ENCODE results near the gene CNNM2.
"Not testable (repeated sequence)": the region's sequence is repeated elsewhere in the genome, so short reads cannot be mapped to it uniquely, and the experiment has no call there.

The CNNM2 gene

GRCh38 chr10:103062854-103063590, 144.9 kb downstream of the CNNM2 start:
- no peak for TF ChIP-seq EZH2phosphoT487 (conservative IDR thresholded peaks at IDR 0.05; ENCODE audit: low read length)
- no peak for TF ChIP-seq CTCF (IDR thresholded peaks at IDR 0.05; ENCODE audit: insufficient read depth, low read length, poor library complexity, severe bottlenecking)
- H3K27me3 ChIP-seq (ENCODE audit: low read length) = no peaks in the 10 kb centered on the region
- H3K9ac ChIP-seq (ENCODE audit: low read length) = no peak overlapping the region
- no peaks in the 10 kb centered on the region for H3K9me3 ChIP-seq (ENCODE audit: insufficient read depth, low read length)
- H3K36me3 ChIP-seq (ENCODE audit: low read length) = no peaks in the 10 kb centered on the region
- no peak overlapping the region for H3K4me2 ChIP-seq (ENCODE audit: low read depth, low read length, poor library complexity, severe bottlenecking)
- no peak overlapping the region for H3K27ac ChIP-seq (ENCODE audit: low read depth, low read length)
- H2AFZ ChIP-seq (ENCODE audit: low read depth, low read length, severe bottlenecking) = no peak overlapping the region
- H4K20me1 ChIP-seq (ENCODE audit: low read depth, low read length) = no peaks in the 10 kb centered on the region; the same call in 1 of the 2 replicates
- no peak overlapping the region for H3K4me3 ChIP-seq (ENCODE audit: insufficient read depth, low read length, poor library complexity, severe bottlenecking)
- H3K79me2 ChIP-seq (ENCODE audit: insufficient read depth, low read length) = no peaks in the 10 kb centered on the region
- H3K9me2 ChIP-seq (replicated peaks; ENCODE audit: insufficient read depth, low read length) = no peaks in the 10 kb centered on the region
- H3F3A ChIP-seq (ENCODE audit: insufficient read depth) = no peaks in the 10 kb centered on the region

- Histone ChIP-seq H3F3A (ENCODE audit: insufficient read depth) (no peaks in the 10 kb centered on the region), H3K4me2 (ENCODE audit: low read depth, low read length, poor library complexity, severe bottlenecking) (no peak overlapping the region), H3K4me3 (ENCODE audit: insufficient read depth, low read length, poor library complexity, severe bottlenecking) (no peak overlapping the region), H3K27ac (ENCODE audit: low read depth, low read length) (no peak overlapping the region), H3K9ac (ENCODE audit: low read length) (no peak overlapping the region), H3K9me2 (replicated peaks; ENCODE audit: insufficient read depth, low read length) (no peaks in the 10 kb centered on the region), H4K20me1 (ENCODE audit: low read depth, low read length) (no peaks in the 10 kb centered on the region; the same call in 1 of the 2 replicates), H3K79me2 (ENCODE audit: insufficient read depth, low read length) (no peaks in the 10 kb centered on the region), H3K36me3 (ENCODE audit: low read length) (no peaks in the 10 kb centered on the region), H2AFZ (ENCODE audit: low read depth, low read length, severe bottlenecking) (no peak overlapping the region), H3K9me3 (ENCODE audit: insufficient read depth, low read length) (no peaks in the 10 kb centered on the region), H3K27me3 (ENCODE audit: low read length) (no peaks in the 10 kb centered on the region)
- TF ChIP-seq EZH2phosphoT487 (conservative IDR thresholded peaks at IDR 0.05; ENCODE audit: low read length) = no peak
- no peak for TF ChIP-seq CTCF (IDR thresholded peaks at IDR 0.05; ENCODE audit: insufficient read depth, low read length, poor library complexity, severe bottlenecking)
Measured at GRCh38 chr10:103064956-103065355, 146.9 kb downstream of the CNNM2 start.

- no peak overlapping the region for H3K4me2 ChIP-seq (ENCODE audit: low read depth, low read length, poor library complexity, severe bottlenecking)
Measured at GRCh38 chr10:103066141-103067098, 148.3 kb downstream of the CNNM2 start.

GRCh38 chr10:103067099-103067477, 149.0 kb downstream of the CNNM2 start:
- not testable (repeated sequence) for H3K27me3 ChIP-seq (ENCODE audit: low read length); H3K36me3 ChIP-seq (ENCODE audit: low read length); H2AFZ ChIP-seq (ENCODE audit: low read depth, low read length, severe bottlenecking); H3K4me2 ChIP-seq (ENCODE audit: low read depth, low read length, poor library complexity, severe bottlenecking); H3F3A ChIP-seq (ENCODE audit: insufficient read depth); H3K9me2 ChIP-seq (replicated peaks; ENCODE audit: insufficient read depth, low read length); H3K79me2 ChIP-seq (ENCODE audit: insufficient read depth, low read length); H3K9ac ChIP-seq (ENCODE audit: low read length); H4K20me1 ChIP-seq (ENCODE audit: low read depth, low read length); H3K4me3 ChIP-seq (ENCODE audit: insufficient read depth, low read length, poor library complexity, severe bottlenecking); H3K27ac ChIP-seq (ENCODE audit: low read depth, low read length); H3K9me3 ChIP-seq (ENCODE audit: insufficient read depth, low read length)

More at GRCh38 chr10:103066141-103067098, 148.3 kb downstream of the CNNM2 start:
- H3K36me3 ChIP-seq (ENCODE audit: low read length) = no peaks in the 10 kb centered on the region
- H3K4me3 ChIP-seq (ENCODE audit: insufficient read depth, low read length, poor library complexity, severe bottlenecking) = no peak overlapping the region
- H3K9me3 ChIP-seq (ENCODE audit: insufficient read depth, low read length) = no peaks in the 10 kb centered on the region
- no peak overlapping the region for H3K9ac ChIP-seq (ENCODE audit: low read length)
- TF ChIP-seq CTCF (IDR thresholded peaks at IDR 0.05; ENCODE audit: insufficient read depth, low read length, poor library complexity, severe bottlenecking) = no peak
- no peak for TF ChIP-seq EZH2phosphoT487 (conservative IDR thresholded peaks at IDR 0.05; ENCODE audit: low read length)
- H3K9me2 ChIP-seq (replicated peaks; ENCODE audit: insufficient read depth, low read length) = no peaks in the 10 kb centered on the region
- H4K20me1 ChIP-seq (ENCODE audit: low read depth, low read length) = no peaks in the 10 kb centered on the region; the same call in 1 of the 2 replicates
- H3F3A ChIP-seq (ENCODE audit: insufficient read depth) = no peaks in the 10 kb centered on the region
- no peaks in the 10 kb centered on the region for H3K27me3 ChIP-seq (ENCODE audit: low read length)
- no peak overlapping the region for H2AFZ ChIP-seq (ENCODE audit: low read depth, low read length, severe bottlenecking)
- no peak overlapping the region for H3K27ac ChIP-seq (ENCODE audit: low read depth, low read length)
- H3K79me2 ChIP-seq (ENCODE audit: insufficient read depth, low read length) = no peaks in the 10 kb centered on the region

All from SU-DHL-6 (cell line).